ENCODE data around the gene DOCK4.

GRCh38 chr7:111832174-111832573 is 374.0 kb downstream of the DOCK4 start:
- no peak for TF ChIP-seq CTCF (conservative IDR thresholded peaks at IDR 0.05)
- TF ChIP-seq ZFX (IDR thresholded peaks at IDR 0.05): no peak

Measured in C4-2B (cell line).